T-helper 1 cell treated with Interleukin-12 subunit alpha and Interleukin-12 subunit beta and Interleukin-4 antibody, amounts not matched to agents 30 μg/mL and 1 μg/mL, for 36 hours (primary cell): ENCODE results near the gene ALDH6A1.

ENCODE experiments used
- H3K27ac Mint-ChIP-seq: one replicate; pipeline ENCODE4 v1.8.0; 2021; ENCODE audit warnings: mild to moderate bottlenecking, mixed read lengths
- H3K27me3 Mint-ChIP-seq: one replicate; pipeline ENCODE4 v1.8.0; 2021; ENCODE audit warnings: low read depth, mixed read lengths
- H3K36me3 Mint-ChIP-seq: one replicate; pipeline ENCODE4 v1.8.0; 2021; ENCODE audit warnings: low read depth, mixed read lengths
- H3K4me1 Mint-ChIP-seq: one replicate; pipeline ENCODE4 v1.8.0; 2021; ENCODE audit warnings: low read depth, mixed read lengths
- H3K4me3 Mint-ChIP-seq: one replicate; pipeline ENCODE4 v1.8.0; 2021; ENCODE audit warnings: mild to moderate bottlenecking, moderate library complexity, mixed read lengths
- H3K9me3 Mint-ChIP-seq: one replicate; pipeline ENCODE4 v1.8.0; 2021; ENCODE audit warnings: mixed read lengths

Gene ALDH6A1

DNA sequence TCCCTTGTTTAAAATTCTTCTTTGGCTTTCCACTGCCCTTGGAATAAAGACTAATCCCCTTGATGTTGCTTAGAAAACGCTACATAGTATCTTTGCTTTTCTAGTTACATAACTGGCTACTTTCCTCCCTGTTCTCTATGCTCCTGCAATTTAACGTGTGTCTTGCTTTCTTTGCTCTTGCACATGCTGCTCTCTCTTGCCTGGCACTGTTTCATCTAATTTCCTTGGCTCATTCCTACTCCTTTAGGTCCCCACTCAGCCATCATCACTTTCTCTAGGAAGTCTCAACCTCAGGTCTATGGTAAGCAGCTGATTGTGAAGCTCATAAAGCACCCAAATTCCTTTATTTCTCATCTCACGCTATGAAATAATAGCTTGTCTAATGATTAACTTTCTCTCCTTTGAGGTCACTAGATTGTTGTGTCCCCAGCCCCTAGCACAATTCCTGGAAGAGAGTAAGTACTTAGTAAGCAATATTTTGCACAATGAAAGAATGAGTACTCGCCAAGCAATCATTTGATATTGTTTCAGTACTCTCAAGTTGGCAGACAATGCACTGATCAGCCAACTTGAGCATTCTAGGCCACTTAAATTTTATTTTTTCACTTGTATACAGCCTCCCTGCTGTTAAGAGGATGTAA lies 3.3 kb downstream of the ALDH6A1 start:
- no peak overlapping the region for H3K27ac Mint-ChIP-seq
- H3K4me3 Mint-ChIP-seq: no peak overlapping the region
- H3K4me1 Mint-ChIP-seq: peaks cover 24% of the 10 kb centered on the region
- H3K36me3 Mint-ChIP-seq: no peaks in the 10 kb centered on the region
- H3K27me3 Mint-ChIP-seq: no peaks in the 10 kb centered on the region
- H3K9me3 Mint-ChIP-seq: no peaks in the 10 kb centered on the region

GRCh38 chr14:74077401-74077800 lies 6.9 kb downstream of the ALDH6A1 start:
- Mint-ChIP-seq H3K36me3 (no peaks in the 10 kb centered on the region), H3K4me3 (no peak overlapping the region), H3K27me3 (no peaks in the 10 kb centered on the region), H3K4me1 (peaks cover 4% of the 10 kb centered on the region), H3K27ac (no peak overlapping the region), H3K9me3 (no peaks in the 10 kb centered on the region)

GRCh38 chr14:74065746-74066575 lies 18.3 kb downstream of the ALDH6A1 start:
- peaks cover 11% of the 10 kb centered on the region for H3K36me3 Mint-ChIP-seq

GRCh38 chr14:74064883-74065282 lies 19.4 kb downstream of the ALDH6A1 start:
- no peak overlapping the region for H3K4me3 Mint-ChIP-seq
- H3K27me3 Mint-ChIP-seq: no peaks in the 10 kb centered on the region
- H3K36me3 Mint-ChIP-seq: peaks cover 15% of the 10 kb centered on the region
- no peak overlapping the region for H3K27ac Mint-ChIP-seq
- no peaks in the 10 kb centered on the region for H3K9me3 Mint-ChIP-seq
- H3K4me1 Mint-ChIP-seq: peaks cover 2% of the 10 kb centered on the region

More at GRCh38 chr14:74065746-74066575, 18.3 kb downstream of the ALDH6A1 start:
- Mint-ChIP-seq H3K4me3 (no peak overlapping the region), H3K4me1 (peaks cover 2% of the 10 kb centered on the region), H3K27ac (no peak overlapping the region), H3K9me3 (no peaks in the 10 kb centered on the region), H3K27me3 (no peaks in the 10 kb centered on the region)

GRCh38 chr14:74064426-74064825 lies 19.8 kb downstream of the ALDH6A1 start:
- H3K36me3 Mint-ChIP-seq: peaks cover 15% of the 10 kb centered on the region
- no peaks in the 10 kb centered on the region for H3K9me3 Mint-ChIP-seq
- no peak overlapping the region for H3K27ac Mint-ChIP-seq
- H3K4me1 Mint-ChIP-seq: peaks cover 2% of the 10 kb centered on the region
- no peaks in the 10 kb centered on the region for H3K27me3 Mint-ChIP-seq
- H3K4me3 Mint-ChIP-seq: no peak overlapping the region

- Mint-ChIP-seq H3K4me1 (peaks cover 2% of the 10 kb centered on the region), H3K9me3 (no peaks in the 10 kb centered on the region), H3K27me3 (no peaks in the 10 kb centered on the region), H3K36me3 (peaks cover 16% of the 10 kb centered on the region), H3K27ac (no peak overlapping the region), H3K4me3 (no peak overlapping the region)
Measured at GRCh38 chr14:74062809-74063150, 21.5 kb downstream of the ALDH6A1 start.

DNA sequence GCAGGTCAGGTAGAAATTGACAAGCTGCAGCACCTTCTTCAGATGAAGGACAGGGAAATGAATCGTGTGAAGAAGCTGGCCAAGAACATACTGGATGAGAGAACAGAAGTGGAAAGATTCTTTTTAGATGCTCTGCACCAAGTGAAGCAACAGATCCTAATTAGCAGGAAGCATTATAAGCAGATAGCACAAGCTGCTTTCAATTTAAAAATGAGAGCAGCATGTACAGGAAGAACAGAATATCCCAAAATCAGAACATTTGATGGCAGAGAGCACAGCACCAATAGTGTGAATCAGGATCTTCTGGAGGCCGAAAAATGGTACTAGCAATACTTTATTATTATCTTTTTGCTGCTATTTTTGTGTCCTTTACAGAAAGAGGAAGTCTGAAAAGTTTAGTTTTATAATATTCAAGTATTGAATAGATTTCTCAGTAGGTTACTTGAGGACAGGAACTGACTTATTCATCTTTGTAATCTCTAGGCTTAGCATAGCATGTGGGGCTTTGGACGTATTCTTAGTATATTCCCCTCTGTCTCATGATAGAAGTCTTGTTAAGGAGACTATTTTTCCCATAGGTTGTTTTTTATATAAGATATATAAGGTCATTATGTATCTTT lies 34.3 kb downstream of the ALDH6A1 start:
- Mint-ChIP-seq H3K4me1 (peaks cover 2% of the 10 kb centered on the region), H3K9me3 (no peaks in the 10 kb centered on the region), H3K27ac (no peak overlapping the region), H3K36me3 (no peaks in the 10 kb centered on the region), H3K27me3 (peaks cover 11% of the 10 kb centered on the region), H3K4me3 (no peak overlapping the region)

DNA sequence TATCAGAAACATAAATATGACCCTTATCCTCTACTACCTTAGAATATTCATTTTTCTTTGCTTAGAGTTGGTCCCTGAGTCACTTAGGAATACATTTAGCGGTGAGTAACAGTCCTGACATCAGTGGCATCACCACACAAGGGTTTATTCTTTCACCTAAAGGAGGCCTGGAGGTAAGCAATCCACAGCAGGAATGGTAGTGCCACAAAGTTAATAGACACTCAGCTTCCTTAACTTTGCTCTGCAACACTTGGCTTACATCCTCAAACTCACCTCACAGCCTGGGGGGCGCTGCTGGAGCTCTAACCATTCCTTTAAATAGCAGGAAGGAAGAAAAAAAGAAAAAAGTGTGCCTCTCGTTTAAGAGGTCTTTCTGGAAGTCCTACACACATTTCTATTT lies 36.0 kb downstream of the ALDH6A1 start:
- Mint-ChIP-seq H3K4me1 (peaks cover 2% of the 10 kb centered on the region), H3K36me3 (no peaks in the 10 kb centered on the region), H3K9me3 (no peaks in the 10 kb centered on the region), H3K27ac (no peak overlapping the region), H3K4me3 (no peak overlapping the region), H3K27me3 (peaks cover 11% of the 10 kb centered on the region)

GRCh38 chr14:74045522-74045921 lies 38.7 kb downstream of the ALDH6A1 start:
- H3K27me3 Mint-ChIP-seq: peaks cover 11% of the 10 kb centered on the region
- no peaks in the 10 kb centered on the region for H3K36me3 Mint-ChIP-seq
- peaks cover 2% of the 10 kb centered on the region for H3K4me1 Mint-ChIP-seq
- H3K9me3 Mint-ChIP-seq: no peaks in the 10 kb centered on the region
- H3K4me3 Mint-ChIP-seq: no peak overlapping the region
- H3K27ac Mint-ChIP-seq: no peak overlapping the region

DNA sequence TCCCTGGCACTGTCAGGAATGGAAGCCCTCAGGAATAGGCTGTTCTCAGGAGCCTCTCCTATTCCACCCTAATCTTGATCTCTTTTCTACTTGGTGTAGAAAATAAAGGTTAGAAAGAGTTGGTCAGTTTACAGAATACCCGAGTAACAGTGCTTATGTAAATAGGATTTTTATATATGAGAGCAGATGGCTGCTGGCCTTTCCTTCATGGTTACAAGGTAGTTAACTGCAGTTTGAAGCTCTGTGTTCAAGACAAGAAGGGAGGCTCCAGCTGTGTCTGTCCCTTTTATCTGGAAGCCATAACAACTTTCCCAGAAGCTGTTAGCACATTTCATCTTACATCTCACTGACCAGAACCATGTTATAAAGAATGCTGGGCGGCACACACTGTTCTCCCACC lies 42.0 kb downstream of the ALDH6A1 start:
- H3K9me3 Mint-ChIP-seq: no peaks in the 10 kb centered on the region
- H3K27ac Mint-ChIP-seq: no peak overlapping the region
- H3K4me3 Mint-ChIP-seq: no peak overlapping the region
- no peaks in the 10 kb centered on the region for H3K36me3 Mint-ChIP-seq
- no peaks in the 10 kb centered on the region for H3K4me1 Mint-ChIP-seq
- peaks cover 8% of the 10 kb centered on the region for H3K27me3 Mint-ChIP-seq

DNA sequence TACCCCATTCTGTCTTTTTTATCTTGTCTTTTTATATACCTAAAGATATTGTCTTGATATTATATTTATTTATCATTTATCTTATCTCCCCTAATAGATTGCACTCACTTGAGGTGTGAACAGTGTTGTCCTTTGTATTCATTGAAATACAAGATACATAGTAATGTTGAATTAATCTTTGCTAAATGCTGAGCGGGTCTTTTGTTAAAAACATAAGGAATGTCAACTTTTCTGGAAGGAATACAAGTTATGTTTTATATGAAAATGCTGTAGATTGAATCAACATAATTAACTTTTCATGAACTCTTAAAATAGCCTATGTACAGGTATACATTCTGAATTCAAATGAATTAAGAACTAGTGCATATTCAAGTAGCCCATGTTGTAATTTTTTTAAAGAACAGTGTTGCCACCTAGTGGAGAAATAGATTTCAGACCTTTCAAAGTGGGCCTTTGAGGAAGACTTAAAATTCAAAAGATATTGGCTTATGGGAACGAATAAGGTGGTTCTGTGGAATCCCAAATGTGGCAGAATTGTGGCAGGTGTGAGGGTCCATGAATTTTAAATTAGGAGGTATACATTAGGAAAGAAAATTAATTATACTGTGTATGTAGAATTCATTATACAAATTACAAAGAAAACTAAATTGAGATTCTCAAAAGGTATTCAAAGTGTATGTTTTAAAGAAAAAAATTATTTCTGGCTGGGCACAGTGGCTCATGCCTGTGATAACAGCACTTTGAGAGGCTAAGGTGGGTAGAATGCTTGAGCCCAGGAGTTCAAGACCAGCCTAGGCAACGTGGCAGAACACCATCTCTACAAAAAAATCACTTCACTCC lies 46.0 kb downstream of the ALDH6A1 start:
- no peak overlapping the region for H3K27ac Mint-ChIP-seq
- no peaks in the 10 kb centered on the region for H3K9me3 Mint-ChIP-seq
- H3K4me3 Mint-ChIP-seq: no peak overlapping the region
- no peaks in the 10 kb centered on the region for H3K27me3 Mint-ChIP-seq
- H3K4me1 Mint-ChIP-seq: no peaks in the 10 kb centered on the region
- H3K36me3 Mint-ChIP-seq: no peaks in the 10 kb centered on the region

DNA sequence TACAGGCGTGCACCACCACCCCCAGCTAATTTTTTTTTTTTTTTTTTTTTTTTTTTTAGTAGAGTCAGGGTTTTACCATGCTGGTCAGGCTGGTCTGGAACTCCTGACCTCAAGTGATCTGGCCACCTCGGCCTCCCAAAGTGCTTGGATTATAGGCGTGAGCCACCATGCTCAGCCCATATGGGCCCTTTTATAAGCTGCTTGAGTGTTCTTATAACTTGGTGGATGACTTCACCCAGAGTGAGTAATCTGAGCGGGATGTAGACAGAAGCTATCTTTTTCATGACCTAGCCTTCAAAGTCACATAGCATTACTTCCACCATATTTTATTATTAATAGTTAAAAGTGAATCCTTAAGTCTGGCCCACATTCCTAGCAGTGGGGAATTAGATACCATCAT lies 48.7 kb downstream of the ALDH6A1 start:
- H3K27ac Mint-ChIP-seq: no peak overlapping the region
- H3K9me3 Mint-ChIP-seq: no peaks in the 10 kb centered on the region
- H3K27me3 Mint-ChIP-seq: no peaks in the 10 kb centered on the region
- H3K4me3 Mint-ChIP-seq: no peak overlapping the region
- no peaks in the 10 kb centered on the region for H3K36me3 Mint-ChIP-seq
- H3K4me1 Mint-ChIP-seq: no peaks in the 10 kb centered on the region

- Mint-ChIP-seq H3K27me3 (no peaks in the 10 kb centered on the region), H3K4me3 (no peak overlapping the region), H3K27ac (no peak overlapping the region), H3K4me1 (no peaks in the 10 kb centered on the region), H3K9me3 (no peaks in the 10 kb centered on the region), H3K36me3 (no peaks in the 10 kb centered on the region)
Measured at GRCh38 chr14:74034572-74034971, 49.7 kb downstream of the ALDH6A1 start.

DNA sequence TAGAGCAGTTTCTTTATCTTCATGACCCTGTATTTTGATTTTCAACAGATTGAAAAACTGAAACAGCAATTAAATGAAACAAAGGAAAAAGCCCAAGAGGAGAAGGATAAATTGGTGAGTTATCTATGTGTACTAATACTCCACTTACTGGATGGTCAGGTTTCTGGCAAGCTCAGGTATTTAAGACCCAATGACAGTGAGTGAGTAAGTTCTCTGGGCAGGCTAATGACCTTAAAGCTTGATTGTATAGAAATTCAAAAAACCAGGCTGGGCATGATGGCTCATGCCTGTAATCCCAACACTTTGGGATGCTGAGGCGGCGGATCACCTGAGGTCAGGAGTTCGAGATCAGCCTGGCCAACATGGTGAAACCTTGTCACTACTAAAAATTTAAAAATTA lies 55.1 kb downstream of the ALDH6A1 start:
- Mint-ChIP-seq H3K27ac (no peak overlapping the region), H3K4me1 (no peaks in the 10 kb centered on the region), H3K4me3 (no peak overlapping the region), H3K27me3 (no peaks in the 10 kb centered on the region), H3K9me3 (no peaks in the 10 kb centered on the region), H3K36me3 (no peaks in the 10 kb centered on the region)
